Liver (tissue), 9 donors: Measurements from ENCODE around the gene DDOST. TPM values are rescaled to one million over a fixed set of nuclear protein-coding genes. Genes with fewer than 3 reads are reported as not detected.

Source experiments
- DNase-seq: peaks from one replicate; pipeline ENCODE4 v3.0.0-alpha.2; 2017; ENCODE audit warnings: low spot score
- H3K27ac ChIP-seq, 2 donors: one replicate each; pipeline ENCODE4 v1.7.0; 2013; ENCODE audit warnings: inconsistent platforms in 2 of 2, low read length in 2 of 2, control low read depth in 1 of 2, low read depth in 1 of 2, mild to moderate bottlenecking in 1 of 2
- H3K27me3 ChIP-seq, 4 donors: one replicate each; pipeline versions ENCODE4 v1.6.1 to v1.7.0; 2013; ENCODE audit warnings: low read length in 3 of 4, inconsistent platforms in 1 of 4, mild to moderate bottlenecking in 1 of 4, moderate library complexity in 1 of 4; ENCODE audit not compliant: control insufficient read depth in 4 of 4, insufficient read depth in 4 of 4
- H3K36me3 ChIP-seq, 4 donors: one replicate each; pipeline versions ENCODE4 v1.6.1 to v1.7.0; 2013; ENCODE audit warnings: low read length in 3 of 4, mild to moderate bottlenecking in 3 of 4, low read depth in 1 of 4, moderate library complexity in 1 of 4; ENCODE audit not compliant: control insufficient read depth in 4 of 4, insufficient read depth in 3 of 4
- H3K4me1 ChIP-seq, 4 donors: one replicate each; pipeline versions ENCODE4 v1.6.1 to v1.7.0; 2013; ENCODE audit warnings: low read length in 3 of 4, mild to moderate bottlenecking in 3 of 4, moderate library complexity in 1 of 4; ENCODE audit not compliant: control insufficient read depth in 4 of 4, insufficient read depth in 4 of 4
- H3K4me3 ChIP-seq, 3 donors: one replicate each; pipeline versions ENCODE4 v1.6.1 to v1.7.0; 2013; ENCODE audit warnings: low read length in 3 of 3, control low read depth in 1 of 3, low read depth in 1 of 3, mild to moderate bottlenecking in 1 of 3
- H3K9ac ChIP-seq, 2 donors: one replicate each; pipeline ENCODE4 v1.7.0; 2013; ENCODE audit warnings: low read length in 2 of 2, mild to moderate bottlenecking in 2 of 2, moderate library complexity in 2 of 2, control low read depth in 1 of 2, low read depth in 1 of 2
- H3K9me3 ChIP-seq, 4 donors: one replicate each; pipeline versions ENCODE4 v1.6.1 to v1.7.0; 2013; ENCODE audit warnings: low read length in 3 of 4; ENCODE audit not compliant: control insufficient read depth in 4 of 4
- ATF3 ChIP-seq: IDR thresholded peaks from 2 replicates; pipeline ENCODE4 v1.6.1; 2016; ENCODE audit warnings: antibody characterized with exemption
- EGR1 ChIP-seq, 2 donors: IDR thresholded peaks; 2 replicates each; pipeline ENCODE4 v1.6.1; 2016 to 2018; ENCODE audit warnings: antibody characterized with exemption in 2 of 2, low read depth in 2 of 2
- FOXA1 ChIP-seq: IDR thresholded peaks from 2 replicates; pipeline ENCODE4 v1.6.1; 2016; ENCODE audit warnings: antibody characterized with exemption
- FOXA2 ChIP-seq: IDR thresholded peaks from 2 replicates; pipeline ENCODE4 v1.6.1; 2016; ENCODE audit warnings: antibody characterized with exemption
- GABPA ChIP-seq, 2 donors: IDR thresholded peaks in 1 of 2; conservative IDR thresholded peaks in 1 of 2; 2 replicates each; pipeline ENCODE4 v1.6.1; 2016; ENCODE audit warnings: antibody characterized with exemption in 2 of 2, mild to moderate bottlenecking in 1 of 2, moderate library complexity in 1 of 2
- HNF4A ChIP-seq, 2 donors: conservative IDR thresholded peaks; 2 replicates each; pipeline ENCODE4 v1.6.1; 2016; ENCODE audit warnings: antibody characterized with exemption in 2 of 2, mild to moderate bottlenecking in 2 of 2
- HNF4G ChIP-seq: IDR thresholded peaks from 2 replicates; pipeline ENCODE4 v1.6.1; 2016; ENCODE audit warnings: antibody characterized with exemption
- JUND ChIP-seq, 2 donors: IDR thresholded peaks; 2 replicates each; pipeline ENCODE4 v1.6.1; 2016; ENCODE audit warnings: antibody characterized with exemption in 2 of 2
- NR2F2 ChIP-seq: IDR thresholded peaks from 2 replicates; pipeline ENCODE4 v1.6.1; 2016; ENCODE audit warnings: antibody characterized with exemption
- RAD21 ChIP-seq, 2 donors: IDR thresholded peaks; 2 replicates each; pipeline ENCODE4 v1.6.1; 2016; ENCODE audit warnings: antibody characterized with exemption in 2 of 2, mild to moderate bottlenecking in 2 of 2
- REST ChIP-seq: IDR thresholded peaks from 2 replicates; pipeline ENCODE4 v1.6.1; 2016; ENCODE audit warnings: antibody characterized with exemption, mild to moderate bottlenecking
- RXRA ChIP-seq, 2 donors: IDR thresholded peaks; 2 replicates each; pipeline ENCODE4 v1.6.1; 2017 to 2018; ENCODE audit warnings: antibody characterized with exemption in 2 of 2, mild to moderate bottlenecking in 1 of 2
- SP1 ChIP-seq: IDR thresholded peaks from 2 replicates; pipeline ENCODE4 v1.6.1; 2018; ENCODE audit warnings: antibody characterized with exemption, mild to moderate bottlenecking
- TAF1 ChIP-seq: conservative IDR thresholded peaks from 2 replicates; pipeline ENCODE4 v1.6.1; 2016; ENCODE audit warnings: antibody characterized with exemption, mild to moderate bottlenecking
- YY1 ChIP-seq: IDR thresholded peaks from 2 replicates; pipeline ENCODE4 v1.6.1; 2016; ENCODE audit warnings: antibody characterized with exemption, mild to moderate bottlenecking
- WGBS: extraction: QIAGEN DNeasy Blood & Tissue Kit; methylation state at CpG from one replicate; pipeline ENCODE4 v1.1.7; 2013; 5-methylcytosine and 5-hydroxymethylcytosine counted together
- polyA plus RNA-seq, 2 donors: library from polyadenylated mRNA; stranded (reverse) in 1 of 2; unstranded in 1 of 2; fragments of 200-250 nt in 1 of 2; fragments of >200 nt in 1 of 2; fragmentation: Nextera tagmentation in 1 of 2; extraction: Ambion mirVana in 1 of 2; gene quantifications; one replicate each; pipeline versions ENCODE4 v1.2.1 to v1.2.3, GENCODE V29; 2013 to 2015
- total RNA-seq, 2 donors: library from RNA; depleted of rRNA; stranded (reverse); fragments of >200 nt; gene quantifications; one replicate each; pipeline ENCODE4 v1.2.3, GENCODE V29; 2014
- TF ChIP-seq, protein P1 (sequence below): IDR thresholded peaks from 2 replicates; pipeline ENCODE4 v1.6.1; 2016; ENCODE audit warnings: antibody characterized with exemption
- TF ChIP-seq, protein P2 (sequence below): fragments of 150-350 bp; IDR thresholded peaks from 2 replicates; pipeline ENCODE4 v1.5.1; 2017; ENCODE audit warnings: improper control_type of control experiment, low read depth, low read length; ENCODE audit not compliant: missing input control
- TF ChIP-seq, protein P3 (sequence below): IDR thresholded peaks from 2 replicates; pipeline ENCODE4 v1.6.1; 2016; ENCODE audit warnings: antibody characterized with exemption
- donor health status: healthy.
- donor health status: healthy.
- donor health status: healthy.
- donor health status: healthy.
- donor health status: healthy.

The DDOST gene
- total and polyA plus RNA-seq, 4 donors, result 70.2 to 193 (median 164) TPM

DNA sequence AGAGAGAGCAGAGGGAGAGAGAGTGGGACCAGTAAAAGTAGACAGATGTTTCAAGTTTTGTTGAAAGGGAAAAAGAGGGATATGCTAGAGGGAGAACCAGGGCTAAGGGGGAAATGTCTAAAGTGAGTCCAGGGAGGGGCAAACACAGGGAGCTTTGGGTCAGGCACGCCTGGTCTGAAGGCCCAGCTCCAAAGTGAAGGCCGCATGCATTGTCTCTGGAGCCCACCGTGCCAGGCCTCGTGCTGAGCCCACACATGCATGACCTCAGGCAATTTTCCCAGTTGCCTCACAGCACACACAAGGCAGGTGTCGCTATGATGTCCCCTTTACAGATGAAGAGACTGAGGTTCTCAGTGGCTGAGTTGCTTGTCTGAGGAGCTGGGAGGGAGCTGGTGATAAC is 40.7 kb upstream of the DDOST start:
- TF ChIP-seq FOXA2 (no peak), RXRA (IDR thresholded peaks at IDR 0.05) (no peak), RAD21 (IDR thresholded peaks at IDR 0.05) (no peak), REST (no peak), GABPA (IDR thresholded peaks at IDR 0.05 in 1 of 2, conservative IDR thresholded peaks at IDR 0.05 in 1 of 2) (no peak), ATF3 (no peak), YY1 (no peak), JUND (IDR thresholded peaks at IDR 0.05) (no peak)
- TF ChIP-seq, protein P1, sequence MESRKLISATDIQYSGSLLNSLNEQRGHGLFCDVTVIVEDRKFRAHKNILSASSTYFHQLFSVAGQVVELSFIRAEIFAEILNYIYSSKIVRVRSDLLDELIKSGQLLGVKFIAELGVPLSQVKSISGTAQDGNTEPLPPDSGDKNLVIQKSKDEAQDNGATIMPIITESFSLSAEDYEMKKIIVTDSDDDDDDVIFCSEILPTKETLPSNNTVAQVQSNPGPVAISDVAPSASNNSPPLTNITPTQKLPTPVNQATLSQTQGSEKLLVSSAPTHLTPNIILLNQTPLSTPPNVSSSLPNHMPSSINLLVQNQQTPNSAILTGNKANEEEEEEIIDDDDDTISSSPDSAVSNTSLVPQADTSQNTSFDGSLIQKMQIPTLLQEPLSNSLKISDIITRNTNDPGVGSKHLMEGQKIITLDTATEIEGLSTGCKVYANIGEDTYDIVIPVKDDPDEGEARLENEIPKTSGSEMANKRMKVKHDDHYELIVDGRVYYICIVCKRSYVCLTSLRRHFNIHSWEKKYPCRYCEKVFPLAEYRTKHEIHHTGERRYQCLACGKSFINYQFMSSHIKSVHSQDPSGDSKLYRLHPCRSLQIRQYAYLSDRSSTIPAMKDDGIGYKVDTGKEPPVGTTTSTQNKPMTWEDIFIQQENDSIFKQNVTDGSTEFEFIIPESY, result no peak
- H3K4me3 ChIP-seq, result no peak overlapping the region
- DNase-seq, result no peak
- H3K27ac ChIP-seq, result no peak overlapping the region
- no peak overlapping the region for H3K9ac ChIP-seq
- 93% methylated on average over 5 of the region's 5 CpGs for WGBS
- H3K27me3 ChIP-seq, result no peaks in the 10 kb centered on the region
- H3K36me3 ChIP-seq, result no peaks in the 10 kb centered on the region
- no peaks in the 10 kb centered on the region for H3K9me3 ChIP-seq
- H3K4me1 ChIP-seq, result peaks cover 0 to 3% (median 2%) of the 10 kb centered on the region in 4 donors

- TF ChIP-seq TAF1 (no peak), RAD21 (IDR thresholded peaks at IDR 0.05) (no peak), SP1 (no peak), RXRA (IDR thresholded peaks at IDR 0.05) (no peak), NR2F2 (no peak), EGR1 (IDR thresholded peaks at IDR 0.05; ENCODE audit: low read depth in 2 of 2) (no peak), HNF4A (conservative IDR thresholded peaks at IDR 0.05) (no peak), JUND (IDR thresholded peaks at IDR 0.05) (no peak), FOXA2 (no peak), ATF3 (no peak), FOXA1 (no peak), REST (no peak), HNF4G (no peak), YY1 (no peak), GABPA (IDR thresholded peaks at IDR 0.05 in 1 of 2, conservative IDR thresholded peaks at IDR 0.05 in 1 of 2) (no peak)
- TF ChIP-seq, protein P2, sequence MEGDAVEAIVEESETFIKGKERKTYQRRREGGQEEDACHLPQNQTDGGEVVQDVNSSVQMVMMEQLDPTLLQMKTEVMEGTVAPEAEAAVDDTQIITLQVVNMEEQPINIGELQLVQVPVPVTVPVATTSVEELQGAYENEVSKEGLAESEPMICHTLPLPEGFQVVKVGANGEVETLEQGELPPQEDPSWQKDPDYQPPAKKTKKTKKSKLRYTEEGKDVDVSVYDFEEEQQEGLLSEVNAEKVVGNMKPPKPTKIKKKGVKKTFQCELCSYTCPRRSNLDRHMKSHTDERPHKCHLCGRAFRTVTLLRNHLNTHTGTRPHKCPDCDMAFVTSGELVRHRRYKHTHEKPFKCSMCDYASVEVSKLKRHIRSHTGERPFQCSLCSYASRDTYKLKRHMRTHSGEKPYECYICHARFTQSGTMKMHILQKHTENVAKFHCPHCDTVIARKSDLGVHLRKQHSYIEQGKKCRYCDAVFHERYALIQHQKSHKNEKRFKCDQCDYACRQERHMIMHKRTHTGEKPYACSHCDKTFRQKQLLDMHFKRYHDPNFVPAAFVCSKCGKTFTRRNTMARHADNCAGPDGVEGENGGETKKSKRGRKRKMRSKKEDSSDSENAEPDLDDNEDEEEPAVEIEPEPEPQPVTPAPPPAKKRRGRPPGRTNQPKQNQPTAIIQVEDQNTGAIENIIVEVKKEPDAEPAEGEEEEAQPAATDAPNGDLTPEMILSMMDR, result no peak
- TF ChIP-seq, protein P1, result no peak
- TF ChIP-seq, protein P3, sequence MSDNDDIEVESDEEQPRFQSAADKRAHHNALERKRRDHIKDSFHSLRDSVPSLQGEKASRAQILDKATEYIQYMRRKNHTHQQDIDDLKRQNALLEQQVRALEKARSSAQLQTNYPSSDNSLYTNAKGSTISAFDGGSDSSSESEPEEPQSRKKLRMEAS, result no peak
- no peaks in the 10 kb centered on the region for H3K36me3 ChIP-seq
Observed at GRCh38 chr1:20701446-20701845, 40.3 kb upstream of the DDOST start.

More at GRCh38 chr1:20701446-20701845, 40.3 kb upstream of the DDOST start:
- no peak overlapping the region for H3K4me3 ChIP-seq
- H3K27ac ChIP-seq, result no peak overlapping the region
- no peaks in the 10 kb centered on the region for H3K9me3 ChIP-seq
- H3K4me1 ChIP-seq, result peaks cover 0 to 6% (median 4%) of the 10 kb centered on the region in 4 donors
- 59% methylated on average over 9 of the region's 9 CpGs for WGBS
- H3K27me3 ChIP-seq, result no peaks in the 10 kb centered on the region
- no peak overlapping the region for H3K9ac ChIP-seq
- DNase-seq, result no peak
